ENCODE data around the gene UBE2M. TPM values are rescaled to one million over a fixed set of nuclear protein-coding genes. Genes with fewer than 3 reads are reported as not detected.

Gene UBE2M
- total RNA-seq, 4 donors from 2014 or later: 16.4 to 31.5 (median 21.7) TPM

GRCh38 chr19:58550362-58551122 is 7.9 kb downstream of the UBE2M start:
- peaks cover 59% of the 10 kb centered on the region for H3K36me3 ChIP-seq
- H3K9me3 ChIP-seq: no peaks in the 10 kb centered on the region
- peak in 1 of 2 donors; percentile 60 for DNase-seq (ENCODE audit: low spot score in 2 of 2)
- no peak overlapping the region for H3K27ac ChIP-seq
- H3K4me3 ChIP-seq: no peak overlapping the region
- H3K27me3 ChIP-seq: no peaks in the 10 kb centered on the region
- no peak for TF ChIP-seq POLR2A (IDR thresholded peaks at IDR 0.05)
- no peak for TF ChIP-seq CTCF (IDR thresholded peaks at IDR 0.05)
- no peak for TF ChIP-seq POLR2AphosphoS5 (IDR thresholded peaks at IDR 0.05)
- no peak for TF ChIP-seq EP300 (IDR thresholded peaks at IDR 0.05)
- 87% methylated on average over 10 of the region's 13 CpGs for WGBS
- peaks cover 41% of the 10 kb centered on the region for H3K4me1 ChIP-seq

- peak in 1 of 2 donors; percentile 49 for DNase-seq (ENCODE audit: low spot score in 2 of 2)
- no peak overlapping the region for H3K4me3 ChIP-seq
- no peak for TF ChIP-seq POLR2AphosphoS5 (IDR thresholded peaks at IDR 0.05)
- H3K9me3 ChIP-seq: no peaks in the 10 kb centered on the region
- H3K4me1 ChIP-seq: peaks cover 40% of the 10 kb centered on the region
- H3K36me3 ChIP-seq: peaks cover 59% of the 10 kb centered on the region
- H3K27me3 ChIP-seq: no peaks in the 10 kb centered on the region
- whole genome bisulfite sequencing: 68% methylated on average over 8 of the region's 11 CpGs
- no peak overlapping the region for H3K27ac ChIP-seq
These were observed 8.6 kb downstream of the UBE2M start for GRCh38 chr19:58549664-58550361.

- Histone ChIP-seq H3K27ac (no peak overlapping the region), H3K4me3 (no peak overlapping the region), H3K9me3 (no peaks in the 10 kb centered on the region), H3K36me3 (peaks cover 59% of the 10 kb centered on the region), H3K4me1 (peaks cover 35% of the 10 kb centered on the region), H3K27me3 (no peaks in the 10 kb centered on the region)
- TF ChIP-seq POLR2A (IDR thresholded peaks at IDR 0.05) (no peak), EP300 (IDR thresholded peaks at IDR 0.05) (no peak), CTCF (IDR thresholded peaks at IDR 0.05) (no peak), POLR2AphosphoS5 (IDR thresholded peaks at IDR 0.05) (no peak)
- peak in 1 of 2 donors; percentile 59 for DNase-seq (ENCODE audit: low spot score in 2 of 2)
- WGBS: 86% methylated on average over 16 of the region's 20 CpGs
These were observed 9.3 kb downstream of the UBE2M start for GRCh38 chr19:58548859-58549663.

GRCh38 chr19:58547323-58548312 is 10.8 kb downstream of the UBE2M start:
- 89% methylated on average over 9 of the region's 18 CpGs for WGBS
- no peak overlapping the region for H3K4me3 ChIP-seq

More at GRCh38 chr19:58547323-58548312, 10.8 kb downstream of the UBE2M start:
- H3K36me3 ChIP-seq: peaks cover 57% of the 10 kb centered on the region
- no peak for TF ChIP-seq POLR2AphosphoS5 (IDR thresholded peaks at IDR 0.05)
- no peak for TF ChIP-seq POLR2A (IDR thresholded peaks at IDR 0.05)
- TF ChIP-seq CTCF (IDR thresholded peaks at IDR 0.05): no peak
- no peak for TF ChIP-seq EP300 (IDR thresholded peaks at IDR 0.05)
- H3K27ac ChIP-seq: no peak overlapping the region
- no peaks in the 10 kb centered on the region for H3K9me3 ChIP-seq
- H3K4me1 ChIP-seq: peaks cover 35% of the 10 kb centered on the region
- peak in 1 of 2 donors; percentile 49 for DNase-seq (ENCODE audit: low spot score in 2 of 2)
- no peaks in the 10 kb centered on the region for H3K27me3 ChIP-seq

Data from suprapubic skin (tissue), 4 donors.